SK-N-SH treated with all-trans-retinoic acid at 6 μM for 48 hours (cell line): ENCODE data around the gene KRTAP20-1.

Experiments used
- ATAC-seq: fragments of 200-7000 bp; cut with Tn5 transposase; 3 replicates; pipeline ENCODE4 v1.9.1; 2020; ENCODE audit warnings: mild to moderate bottlenecking, moderate library complexity
- ARNTL ChIP-seq: fragments of 450-650 bp; formaldehyde crosslinking; IDR thresholded peaks from 2 replicates; pipeline ENCODE4 v1.5.0; 2020; ENCODE audit warnings: low read depth, mild to moderate bottlenecking, moderate library complexity, borderline replicate concordance
- BACH2 ChIP-seq: fragments of 250-450 bp; sonication (Bioruptor Pico); IDR thresholded peaks from 2 replicates; pipeline ENCODE4 v1.9.0; 2021; ENCODE audit warnings: mild to moderate bottlenecking, borderline replicate concordance
- CSDC2 ChIP-seq: fragments of 250-450 bp; sonication (Bioruptor Pico); IDR thresholded peaks from 2 replicates; pipeline ENCODE4 v1.5.0; 2020; ENCODE audit warnings: mild to moderate bottlenecking, moderate library complexity
- CSRNP3 ChIP-seq: fragments of 250-450 bp; sonication (Bioruptor Pico); IDR thresholded peaks from 2 replicates; pipeline ENCODE4 v1.5.1; 2021; ENCODE audit warnings: mild to moderate bottlenecking, moderate library complexity
- ESRRG ChIP-seq: fragments of 250-450 bp; sonication (Bioruptor Pico); IDR thresholded peaks from 2 replicates; pipeline ENCODE4 v1.6.1; 2021; ENCODE audit warnings: mild to moderate bottlenecking
- GLIS3 ChIP-seq: fragments of 250-450 bp; sonication (Bioruptor Pico); IDR thresholded peaks from 2 replicates; pipeline ENCODE4 v1.5.0; 2020; ENCODE audit warnings: mild to moderate bottlenecking, moderate library complexity
- ISL1 ChIP-seq: fragments of 250-450 bp; sonication (Bioruptor Pico); IDR thresholded peaks from 2 replicates; pipeline ENCODE4 v2.1.2; 2022; ENCODE audit warnings: mild to moderate bottlenecking, moderate library complexity
- OSR1 ChIP-seq: fragments of 250-450 bp; sonication (Bioruptor Pico); IDR thresholded peaks from 2 replicates; pipeline ENCODE4 v1.8.0; 2022; ENCODE audit warnings: moderate library complexity, mild to moderate bottlenecking, inconsistent platforms
- PPARA ChIP-seq: fragments of 250-450 bp; sonication (Bioruptor Pico); IDR thresholded peaks from 2 replicates; pipeline ENCODE4 v1.5.0; 2020; ENCODE audit warnings: mild to moderate bottlenecking, borderline replicate concordance
- RARB ChIP-seq: fragments of 250-450 bp; sonication (Bioruptor Pico); IDR thresholded peaks from 2 replicates; pipeline ENCODE4 v1.8.0; 2021; ENCODE audit warnings: mild to moderate bottlenecking, moderate library complexity
- SNAI2 ChIP-seq: fragments of 250-450 bp; sonication (Bioruptor Pico); IDR thresholded peaks from 2 replicates; pipeline ENCODE4 v1.5.0; 2020; ENCODE audit warnings: mild to moderate bottlenecking, moderate library complexity
- TCF4 ChIP-seq: fragments of 250-450 bp; sonication (Bioruptor Pico); IDR thresholded peaks from 2 replicates; pipeline ENCODE4 v1.8.0; 2021; ENCODE audit warnings: mild to moderate bottlenecking, moderate library complexity, borderline replicate concordance
- TOX ChIP-seq: fragments of 250-450 bp; sonication (Bioruptor Pico); IDR thresholded peaks from 2 replicates; pipeline ENCODE4 v1.8.0; 2021; ENCODE audit warnings: mild to moderate bottlenecking, moderate library complexity, borderline replicate concordance
- TSHZ2 ChIP-seq: fragments of 250-450 bp; sonication (Bioruptor Pico); IDR thresholded peaks from 2 replicates; pipeline ENCODE4 v1.5.0; 2020; ENCODE audit warnings: mild to moderate bottlenecking, moderate library complexity
- ZFP3 ChIP-seq: fragments of 250-450 bp; sonication (Bioruptor Pico); IDR thresholded peaks from 2 replicates; pipeline ENCODE4 v1.5.0; 2020; ENCODE audit warnings: mild to moderate bottlenecking, moderate library complexity
- ZNF565 ChIP-seq: fragments of 450-650 bp; formaldehyde crosslinking; conservative IDR thresholded peaks from 2 replicates; pipeline ENCODE4 v1.5.0; 2020; ENCODE audit warnings: low read depth, mild to moderate bottlenecking, moderate library complexity
- ZNF70 ChIP-seq: fragments of 450-650 bp; formaldehyde crosslinking; IDR thresholded peaks from 2 replicates; pipeline ENCODE4 v1.5.0; 2020; ENCODE audit warnings: mild to moderate bottlenecking, moderate library complexity
- ZNF8 ChIP-seq: fragments of 450-650 bp; formaldehyde crosslinking; IDR thresholded peaks from 2 replicates; pipeline ENCODE4 v1.5.0; 2020; ENCODE audit warnings: mild to moderate bottlenecking, moderate library complexity
- TF ChIP-seq, protein P1 (sequence below): fragments of 250-450 bp; sonication (Bioruptor Pico); IDR thresholded peaks from 2 replicates; pipeline ENCODE4 v1.8.0; 2020; ENCODE audit warnings: mild to moderate bottlenecking, moderate library complexity, borderline replicate concordance
- TF ChIP-seq, protein P2 (sequence below): fragments of 250-450 bp; sonication (Bioruptor Pico); IDR thresholded peaks from 2 replicates; pipeline ENCODE4 v1.8.0; 2021; ENCODE audit warnings: low read depth, mild to moderate bottlenecking, moderate library complexity, borderline replicate concordance
- TF ChIP-seq, protein P3 (sequence below): fragments of 250-450 bp; sonication (Bioruptor Pico); IDR thresholded peaks from 2 replicates; pipeline ENCODE4 v1.5.1; 2020; ENCODE audit warnings: low read depth, mild to moderate bottlenecking, moderate library complexity

Gene KRTAP20-1

DNA sequence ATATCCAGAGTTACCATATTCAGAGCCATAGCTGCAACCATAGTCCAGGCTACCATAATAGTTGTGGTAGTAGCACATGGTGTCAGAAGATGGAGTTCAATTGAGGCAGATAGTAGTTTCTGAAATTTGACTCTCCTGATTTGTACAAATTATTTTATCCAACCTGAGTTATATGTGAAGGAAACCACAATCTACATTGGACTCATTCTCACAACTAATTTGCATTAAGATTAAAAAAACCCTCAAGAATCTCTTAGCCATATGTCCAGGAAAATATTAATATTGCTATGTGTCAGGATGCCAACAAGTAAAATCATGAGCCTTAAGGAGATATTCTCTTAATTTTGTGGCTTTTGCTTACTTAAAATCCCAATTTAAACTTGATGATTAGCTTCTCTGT is 25.9 kb upstream of the KRTAP20-1 start, which contains the start of gene KRTAP22-2:
Gene KRTAP22-2, minus strand, starts transcription at position 101 of the 400 bp plus-strand sequence.
- no peak for ATAC-seq
- no peak for TF ChIP-seq ZFP3 (CRISPR knock-in tag)
- TF ChIP-seq ZNF70 (CRISPR knock-in tag): no peak
- TF ChIP-seq BACH2: no peak
- TF ChIP-seq CSDC2: no peak

DNA sequence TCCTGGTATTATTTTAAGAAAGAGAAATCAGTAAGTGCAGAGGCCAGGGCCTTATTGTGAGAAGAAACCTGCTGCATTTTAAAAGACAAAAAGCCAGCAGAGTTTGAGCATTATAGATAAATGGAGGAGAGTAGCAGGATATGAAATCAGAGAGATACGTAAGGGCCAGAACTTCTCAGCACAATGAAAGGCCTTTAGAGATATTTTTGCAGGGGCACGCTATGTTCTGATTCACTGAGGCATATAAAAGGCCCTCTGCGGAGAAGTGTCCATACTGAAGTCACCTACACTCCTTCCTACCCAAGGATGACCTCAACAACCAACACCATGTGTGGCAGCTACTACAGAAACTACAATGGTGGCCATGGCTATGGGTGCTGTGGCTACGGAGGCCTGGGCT is 24.1 kb upstream of the KRTAP20-1 start, which contains the start of gene KRTAP6-3:
Gene KRTAP6-3, plus strand, starts transcription at position 301 of the 400 bp plus-strand sequence. Its CDS starts 6 bp downstream, at position 307.
- TF ChIP-seq TSHZ2 (CRISPR knock-in tag) (no peak), ZNF70 (CRISPR knock-in tag) (no peak), OSR1 (CRISPR knock-in tag) (no peak), TCF4 (CRISPR knock-in tag) (no peak), PPARA (no peak), GLIS3 (CRISPR knock-in tag) (no peak), BACH2 (no peak), SNAI2 (CRISPR knock-in tag) (no peak), RARB (CRISPR knock-in tag) (no peak), TOX (no peak)
- TF ChIP-seq, protein P1, sequence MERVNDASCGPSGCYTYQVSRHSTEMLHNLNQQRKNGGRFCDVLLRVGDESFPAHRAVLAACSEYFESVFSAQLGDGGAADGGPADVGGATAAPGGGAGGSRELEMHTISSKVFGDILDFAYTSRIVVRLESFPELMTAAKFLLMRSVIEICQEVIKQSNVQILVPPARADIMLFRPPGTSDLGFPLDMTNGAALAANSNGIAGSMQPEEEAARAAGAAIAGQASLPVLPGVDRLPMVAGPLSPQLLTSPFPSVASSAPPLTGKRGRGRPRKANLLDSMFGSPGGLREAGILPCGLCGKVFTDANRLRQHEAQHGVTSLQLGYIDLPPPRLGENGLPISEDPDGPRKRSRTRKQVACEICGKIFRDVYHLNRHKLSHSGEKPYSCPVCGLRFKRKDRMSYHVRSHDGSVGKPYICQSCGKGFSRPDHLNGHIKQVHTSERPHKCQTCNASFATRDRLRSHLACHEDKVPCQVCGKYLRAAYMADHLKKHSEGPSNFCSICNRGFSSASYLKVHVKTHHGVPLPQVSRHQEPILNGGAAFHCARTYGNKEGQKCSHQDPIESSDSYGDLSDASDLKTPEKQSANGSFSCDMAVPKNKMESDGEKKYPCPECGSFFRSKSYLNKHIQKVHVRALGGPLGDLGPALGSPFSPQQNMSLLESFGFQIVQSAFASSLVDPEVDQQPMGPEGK (CRISPR knock-in tag): no peak
- TF ChIP-seq, protein P2, sequence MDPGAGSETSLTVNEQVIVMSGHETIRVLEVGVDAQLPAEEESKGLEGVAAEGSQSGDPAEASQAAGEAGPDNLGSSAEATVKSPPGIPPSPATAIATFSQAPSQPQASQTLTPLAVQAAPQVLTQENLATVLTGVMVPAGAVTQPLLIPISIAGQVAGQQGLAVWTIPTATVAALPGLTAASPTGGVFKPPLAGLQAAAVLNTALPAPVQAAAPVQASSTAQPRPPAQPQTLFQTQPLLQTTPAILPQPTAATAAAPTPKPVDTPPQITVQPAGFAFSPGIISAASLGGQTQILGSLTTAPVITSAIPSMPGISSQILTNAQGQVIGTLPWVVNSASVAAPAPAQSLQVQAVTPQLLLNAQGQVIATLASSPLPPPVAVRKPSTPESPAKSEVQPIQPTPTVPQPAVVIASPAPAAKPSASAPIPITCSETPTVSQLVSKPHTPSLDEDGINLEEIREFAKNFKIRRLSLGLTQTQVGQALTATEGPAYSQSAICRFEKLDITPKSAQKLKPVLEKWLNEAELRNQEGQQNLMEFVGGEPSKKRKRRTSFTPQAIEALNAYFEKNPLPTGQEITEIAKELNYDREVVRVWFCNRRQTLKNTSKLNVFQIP (CRISPR knock-in tag): no peak
- no peak for ATAC-seq

DNA sequence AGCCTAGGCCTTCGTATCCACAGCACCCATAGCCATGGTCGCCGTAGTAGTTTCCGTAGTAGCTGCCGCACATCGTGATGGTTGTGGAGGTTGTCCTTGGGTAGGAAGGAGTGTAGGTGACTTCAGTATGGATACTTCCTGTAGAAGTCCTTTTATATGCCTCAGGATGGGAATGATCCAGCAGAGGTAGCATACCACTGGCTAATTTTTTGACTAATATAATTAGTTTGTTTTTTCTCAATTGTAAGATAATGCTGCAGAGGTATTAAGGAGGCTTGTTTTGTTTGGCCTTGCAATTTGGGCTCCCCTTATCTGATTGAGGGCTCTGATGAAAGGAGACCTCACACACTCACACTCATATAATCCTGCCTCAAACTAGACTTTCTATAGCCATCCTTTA is 17.4 kb upstream of the KRTAP20-1 start, which contains the start of gene KRTAP6-2:
Gene KRTAP6-2, minus strand, starts transcription at position 101 of the 400 bp plus-strand sequence. Its CDS starts 28 bp downstream, at position 73.
- TF ChIP-seq CSDC2 (no peak), ARNTL (CRISPR knock-in tag) (no peak), GLIS3 (CRISPR knock-in tag) (no peak), CSRNP3 (CRISPR knock-in tag) (no peak), ZNF565 (CRISPR knock-in tag) (no peak), ZNF8 (no peak), TSHZ2 (CRISPR knock-in tag) (no peak), ZNF70 (CRISPR knock-in tag) (no peak), ZFP3 (CRISPR knock-in tag) (no peak), ISL1 (no peak), BACH2 (no peak), OSR1 (CRISPR knock-in tag) (no peak), RARB (CRISPR knock-in tag) (no peak), TCF4 (CRISPR knock-in tag) (no peak), SNAI2 (CRISPR knock-in tag) (no peak), ESRRG (CRISPR knock-in tag) (no peak)
- TF ChIP-seq, protein P3, sequence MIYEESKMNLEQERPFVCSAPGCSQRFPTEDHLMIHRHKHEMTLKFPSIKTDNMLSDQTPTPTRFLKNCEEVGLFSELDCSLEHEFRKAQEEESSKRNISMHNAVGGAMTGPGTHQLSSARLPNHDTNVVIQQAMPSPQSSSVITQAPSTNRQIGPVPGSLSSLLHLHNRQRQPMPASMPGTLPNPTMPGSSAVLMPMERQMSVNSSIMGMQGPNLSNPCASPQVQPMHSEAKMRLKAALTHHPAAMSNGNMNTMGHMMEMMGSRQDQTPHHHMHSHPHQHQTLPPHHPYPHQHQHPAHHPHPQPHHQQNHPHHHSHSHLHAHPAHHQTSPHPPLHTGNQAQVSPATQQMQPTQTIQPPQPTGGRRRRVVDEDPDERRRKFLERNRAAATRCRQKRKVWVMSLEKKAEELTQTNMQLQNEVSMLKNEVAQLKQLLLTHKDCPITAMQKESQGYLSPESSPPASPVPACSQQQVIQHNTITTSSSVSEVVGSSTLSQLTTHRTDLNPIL (CRISPR knock-in tag): no peak
- TF ChIP-seq, protein P1 (CRISPR knock-in tag): no peak
- ATAC-seq: no peak
